GM18526 (cell line): ENCODE measurements around the gene C1orf53.

ENCODE experiments used
- POLR2A ChIP-seq: IDR thresholded peaks from 3 replicates; pipeline ENCODE4 v1.6.1; 2011; ENCODE audit not compliant: insufficient read length; ENCODE audit errors: extremely low read depth

Gene C1orf53

DNA sequence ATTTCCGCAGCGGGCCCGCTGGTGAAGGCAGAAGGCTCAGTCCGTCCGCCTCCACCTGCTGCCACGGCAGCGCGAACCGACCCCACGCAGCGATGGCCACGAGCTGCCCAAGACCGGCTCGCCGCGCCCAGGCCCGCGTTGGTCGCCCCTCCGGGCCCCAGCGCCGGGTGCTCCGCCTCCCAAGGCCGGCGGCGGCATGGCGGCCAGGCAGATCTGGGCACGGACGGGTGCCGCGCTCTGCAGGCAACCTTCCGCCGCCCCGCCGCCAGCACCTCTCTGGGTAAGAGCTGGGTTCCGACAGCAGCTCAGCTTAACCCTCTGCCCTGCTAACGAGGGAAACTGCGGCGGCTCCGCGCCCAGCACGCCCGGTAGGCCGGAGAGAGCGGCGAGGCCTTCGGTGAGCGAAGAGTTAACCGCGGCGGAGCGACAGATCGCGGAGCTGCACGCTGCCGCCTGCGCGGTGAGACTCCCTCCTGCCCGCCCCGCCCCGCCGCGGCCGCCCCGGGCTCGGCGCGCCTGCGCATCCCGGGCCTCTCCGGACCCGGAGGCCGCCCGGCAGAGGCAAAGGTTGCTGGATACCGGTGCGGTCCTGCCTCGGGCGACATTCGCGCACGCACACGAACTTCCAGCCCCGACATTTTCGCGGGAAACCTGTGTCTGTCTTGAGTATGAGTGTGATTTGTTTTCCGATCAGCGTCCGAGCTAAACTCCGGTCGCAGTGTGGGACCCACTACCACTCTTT lies at the start of gene C1orf53:
C1orf53 (plus strand) TSS at position 177 of the 742 bp plus-strand sequence; CDS start at position 197, 20 bp downstream.
- TF ChIP-seq POLR2A: peak; percentile 53

GRCh38 chr1:197857477-197857876 lies 45.0 kb upstream of the C1orf53 start:
- TF ChIP-seq POLR2A: no peak

- TF ChIP-seq POLR2A: no peak
These were observed 43.4 kb upstream of the C1orf53 start for GRCh38 chr1:197859024-197859423.

DNA sequence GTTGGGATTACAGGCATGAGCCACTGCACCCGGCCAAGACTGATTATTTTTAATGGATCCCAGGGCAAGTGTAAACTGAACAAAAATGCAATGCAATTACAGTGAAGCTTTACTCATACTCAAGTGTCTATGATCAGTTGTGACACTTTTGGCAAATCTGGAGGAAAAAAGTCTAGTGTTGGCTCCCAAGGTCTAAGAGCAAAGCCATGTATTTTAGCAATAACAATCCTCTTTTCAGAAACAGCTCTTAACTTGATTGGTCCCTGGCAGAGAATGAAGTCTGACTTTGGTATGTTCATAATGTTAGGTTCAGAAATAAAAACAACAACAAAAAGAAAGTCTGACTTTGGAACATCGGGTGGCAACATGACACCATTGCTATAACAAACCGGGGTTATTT lies 40.2 kb upstream of the C1orf53 start:
- TF ChIP-seq POLR2A: no peak

DNA sequence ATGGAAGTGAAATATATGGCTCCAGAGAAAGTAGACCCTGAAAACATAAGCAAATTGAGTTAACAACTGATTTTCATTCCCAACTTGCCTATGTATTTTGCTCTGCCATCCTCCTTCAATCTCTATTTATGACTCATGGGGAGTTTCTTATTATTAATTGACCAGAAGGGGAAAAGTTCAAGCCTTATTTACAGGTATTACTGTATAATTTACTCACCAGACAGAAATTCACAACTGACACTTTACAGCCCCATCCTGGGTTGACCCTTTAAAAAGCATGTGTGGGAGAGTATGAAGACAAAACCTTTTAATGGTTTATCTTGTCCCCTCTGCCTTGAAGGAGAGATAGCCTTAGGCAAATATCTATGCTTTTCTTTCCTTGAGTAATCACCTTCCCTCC lies 39.8 kb upstream of the C1orf53 start:
- no peak for TF ChIP-seq POLR2A

- no peak for TF ChIP-seq POLR2A
These were observed 36.6 kb upstream of the C1orf53 start for GRCh38 chr1:197865809-197866208.

DNA sequence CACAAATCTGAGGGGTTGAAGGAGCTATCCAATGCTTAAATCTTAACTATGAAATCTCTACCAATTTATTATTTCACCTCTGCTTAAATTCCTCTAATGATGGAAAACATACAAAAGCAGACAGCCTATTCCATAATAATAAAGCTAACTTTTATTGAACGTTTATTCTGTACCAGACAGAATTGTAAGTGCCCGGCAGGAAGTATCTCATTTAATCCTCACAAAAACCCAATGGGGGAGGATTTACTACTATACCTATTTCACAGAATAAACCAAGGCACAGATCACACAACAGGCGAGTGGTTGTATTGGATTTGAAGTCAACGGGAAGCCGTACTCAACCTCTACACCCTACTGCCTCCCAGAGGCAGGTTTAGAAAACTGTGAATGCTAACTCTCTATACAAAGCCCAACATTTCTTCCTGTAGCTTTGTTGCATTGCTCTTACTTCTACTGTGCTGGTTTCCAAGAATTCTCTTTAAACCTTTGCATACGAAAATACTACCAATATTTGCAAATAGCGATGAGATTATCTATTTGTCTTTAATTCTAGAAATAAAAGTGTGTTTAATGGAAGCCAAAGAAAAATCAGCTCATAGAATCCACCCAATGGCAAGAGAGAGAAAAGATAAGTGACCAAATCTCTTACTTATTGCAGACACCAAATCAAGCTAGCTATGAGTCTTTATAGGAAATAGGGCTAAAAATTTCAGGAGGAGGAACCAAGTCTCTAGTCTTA lies 33.5 kb upstream of the C1orf53 start:
- no peak for TF ChIP-seq POLR2A

DNA sequence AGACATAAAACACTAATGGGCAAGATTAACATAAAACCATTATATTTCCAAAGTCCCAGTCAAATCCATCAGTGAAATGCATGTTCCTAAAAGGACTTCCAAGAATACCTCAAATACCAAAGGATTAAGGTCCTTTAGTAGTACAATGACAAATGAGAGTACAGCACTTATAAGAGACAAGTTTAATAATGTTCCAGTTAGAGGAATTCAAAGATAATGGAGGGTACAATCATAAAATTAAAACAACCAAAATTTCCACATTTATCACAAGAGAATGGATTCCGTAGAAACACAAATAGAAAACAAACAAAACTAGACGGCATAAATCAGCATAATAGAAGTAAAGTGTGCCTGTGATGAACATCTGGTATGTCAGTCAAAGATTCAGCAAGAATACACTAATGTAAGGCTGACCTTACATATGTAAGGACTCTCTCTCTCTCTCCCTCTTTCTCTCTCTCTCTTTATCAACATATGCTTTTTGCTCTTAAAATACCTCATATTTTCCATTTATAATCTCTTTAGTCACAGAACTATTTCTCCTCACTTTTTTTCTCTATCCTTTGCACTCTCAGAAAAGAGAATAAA lies 32.8 kb upstream of the C1orf53 start:
- no peak for TF ChIP-seq POLR2A

DNA sequence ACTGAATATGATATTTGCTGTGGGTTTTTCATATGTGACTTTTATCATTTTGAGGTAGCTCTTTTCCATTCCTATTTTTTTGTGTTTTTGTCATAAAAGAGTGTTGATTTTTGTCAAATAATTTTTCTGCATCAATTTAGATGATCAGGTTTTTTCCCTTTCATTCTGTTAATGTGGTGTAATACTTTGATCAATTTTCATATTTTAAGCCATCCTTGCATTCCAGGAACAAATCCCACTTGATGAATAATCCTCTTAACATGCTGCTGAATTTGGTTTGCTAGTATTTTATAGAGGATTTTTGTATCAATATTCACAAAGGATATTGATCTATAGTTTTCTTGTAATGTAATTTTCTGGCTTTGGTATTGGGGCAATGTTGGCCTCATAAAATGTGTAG lies 25.5 kb upstream of the C1orf53 start:
- no peak for TF ChIP-seq POLR2A

GRCh38 chr1:197884173-197884572 lies 18.3 kb upstream of the C1orf53 start:
- TF ChIP-seq POLR2A: no peak

GRCh38 chr1:197890936-197891335 lies 11.5 kb upstream of the C1orf53 start:
- TF ChIP-seq POLR2A: no peak

- no peak for TF ChIP-seq POLR2A
These were observed 9.7 kb upstream of the C1orf53 start for GRCh38 chr1:197892684-197893083.

- TF ChIP-seq POLR2A: no peak
These were observed 6.1 kb upstream of the C1orf53 start for GRCh38 chr1:197896301-197896700.

DNA sequence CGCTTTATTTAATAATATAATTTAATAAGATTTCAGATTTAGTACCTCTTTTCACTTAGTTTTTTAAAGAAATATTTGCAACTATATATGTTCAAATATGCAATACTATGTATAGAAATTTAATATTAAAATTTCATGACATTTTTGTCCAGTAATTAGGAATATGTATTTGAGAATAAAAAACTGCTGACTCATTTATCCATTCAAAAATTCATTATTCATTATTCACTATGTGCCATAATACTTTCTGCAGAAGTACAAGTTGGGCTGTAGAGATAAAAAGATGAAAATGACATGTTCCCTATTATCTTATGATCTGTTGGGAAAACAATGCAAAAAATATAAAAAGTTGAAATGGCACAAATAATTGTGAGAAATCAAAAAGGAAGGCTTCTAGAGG lies 3.4 kb upstream of the C1orf53 start:
- TF ChIP-seq POLR2A: no peak

- TF ChIP-seq POLR2A: no peak
These were observed 338 bp upstream of the C1orf53 start for GRCh38 chr1:197902131-197902453.

DNA sequence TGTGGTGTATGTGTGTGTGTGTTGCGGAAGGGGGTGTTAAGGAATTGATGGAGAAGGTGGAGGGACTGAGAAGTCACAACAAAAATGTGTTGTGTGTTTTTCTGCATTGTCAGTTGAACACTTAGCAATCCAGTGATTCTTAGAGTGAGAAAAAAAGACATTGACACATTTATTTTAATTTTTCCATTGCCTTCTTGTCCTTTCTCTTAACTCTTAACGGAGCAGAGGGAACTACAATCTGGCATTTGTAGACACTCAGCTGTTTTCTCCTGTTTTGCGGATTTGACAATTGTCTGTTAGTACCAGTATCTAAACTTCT lies 725 bp downstream of the C1orf53 start:
- TF ChIP-seq POLR2A: no peak

DNA sequence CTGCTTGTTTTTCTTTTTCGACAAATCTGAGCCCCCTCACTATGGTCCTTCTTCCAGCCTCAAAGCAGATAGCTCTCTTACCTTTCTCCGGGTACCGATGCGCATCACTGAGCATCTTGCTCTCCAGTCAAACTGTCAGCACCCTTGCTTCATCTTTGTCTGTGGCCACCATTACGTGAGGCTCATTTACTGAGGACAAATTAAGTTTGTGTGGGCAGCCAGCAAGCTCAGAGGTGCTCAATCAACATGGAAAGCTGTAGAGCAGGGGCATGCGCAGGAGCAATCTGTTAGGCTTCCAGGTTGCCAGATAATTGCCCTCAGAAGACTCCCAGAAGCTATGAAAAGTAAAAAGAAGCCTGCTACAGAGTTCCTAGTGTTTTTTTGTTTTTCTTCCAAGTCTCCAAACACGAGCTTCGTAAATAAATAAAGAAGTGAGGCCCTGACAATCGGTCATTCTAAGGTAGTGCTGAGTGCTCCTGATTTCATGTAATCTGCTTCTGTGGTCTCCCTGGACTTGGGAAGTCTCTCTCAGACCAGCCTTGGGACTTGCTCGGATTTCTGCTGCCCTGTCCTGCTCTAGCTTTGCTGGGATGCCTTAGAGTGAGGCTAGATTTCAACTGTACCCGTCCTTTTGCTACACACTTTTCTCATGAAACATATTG lies 1.8 kb downstream of the C1orf53 start:
- TF ChIP-seq POLR2A: no peak
